Measurements from ENCODE around the gene HIP1. TPM values are rescaled to one million over a fixed set of nuclear protein-coding genes. Genes with fewer than 3 reads are reported as not detected.
"Not testable (repeated sequence)": the region's sequence is repeated elsewhere in the genome, so short reads cannot be mapped to it uniquely, and the experiment has no call there.

HIP1 gene
- total RNA-seq, 1 experiment from 2014 or later, result 43.3 TPM

GRCh38 chr7:75616421-75617167 lies 122.1 kb downstream of the HIP1 start:
- no peak for DNase-seq (ENCODE audit: low read depth)

- no peak for DNase-seq (ENCODE audit: low read depth)
Observed at GRCh38 chr7:75614401-75614800, 124.3 kb downstream of the HIP1 start.

- no peak for DNase-seq (ENCODE audit: low read depth)
Observed at GRCh38 chr7:75613351-75613750, 125.4 kb downstream of the HIP1 start.

- peak; percentile 65 for DNase-seq (ENCODE audit: low read depth)
Observed at GRCh38 chr7:75611557-75612178, 127.1 kb downstream of the HIP1 start.

- not testable (repeated sequence) for DNase-seq (ENCODE audit: low read depth)
Observed at GRCh38 chr7:75609416-75609815, 129.3 kb downstream of the HIP1 start.

GRCh38 chr7:75608451-75609122 lies 130.2 kb downstream of the HIP1 start:
- no peak for DNase-seq (ENCODE audit: low read depth)

- DNase-seq (ENCODE audit: low read depth), result no peak
Observed at GRCh38 chr7:75604408-75604807, 134.3 kb downstream of the HIP1 start.

- DNase-seq (ENCODE audit: low read depth), result peak; percentile 35
Observed at GRCh38 chr7:75602831-75603230, 135.9 kb downstream of the HIP1 start.

- no peak for DNase-seq (ENCODE audit: low read depth)
Observed at GRCh38 chr7:75601539-75601938, 137.2 kb downstream of the HIP1 start.

- DNase-seq (ENCODE audit: low read depth), result not testable (repeated sequence)
Observed at GRCh38 chr7:75600748-75601147, 138.0 kb downstream of the HIP1 start.

GRCh38 chr7:75599244-75599781 lies 139.4 kb downstream of the HIP1 start:
- no peak for DNase-seq (ENCODE audit: low read depth)

GRCh38 chr7:75596727-75597614 lies 141.8 kb downstream of the HIP1 start:
- peak; percentile 87 for DNase-seq (ENCODE audit: low read depth)

GRCh38 chr7:75595766-75596165 lies 143.0 kb downstream of the HIP1 start:
- DNase-seq (ENCODE audit: low read depth), result no peak

GRCh38 chr7:75593500-75594184 lies 145.1 kb downstream of the HIP1 start:
- not testable (repeated sequence) for DNase-seq (ENCODE audit: low read depth)

GRCh38 chr7:75591467-75592255 lies 147.1 kb downstream of the HIP1 start:
- no peak for DNase-seq (ENCODE audit: low read depth)

GRCh38 chr7:75590373-75591005 lies 148.3 kb downstream of the HIP1 start:
- DNase-seq (ENCODE audit: low read depth), result no peak

- no peak for DNase-seq (ENCODE audit: low read depth)
Observed at GRCh38 chr7:75584354-75584753, 154.4 kb downstream of the HIP1 start.

GRCh38 chr7:75583255-75583654 lies 155.5 kb downstream of the HIP1 start:
- no peak for DNase-seq (ENCODE audit: low read depth)

GRCh38 chr7:75579899-75580298 lies 158.8 kb downstream of the HIP1 start:
- no peak for DNase-seq (ENCODE audit: low read depth)

GRCh38 chr7:75578081-75578480 lies 160.7 kb downstream of the HIP1 start:
- no peak for DNase-seq (ENCODE audit: low read depth)
